NCI-H2227 (cell line): Measurements from ENCODE around the gene ANG.

Source experiments
- DNase-seq: peaks from one replicate; lab custom pipeline; 2025; ENCODE audit not compliant: unreplicated experiment; lab: John Stamatoyannopoulos, UW

Gene ANG

GRCh38 chr14:20675669-20676068 is 12.9 kb upstream of the ANG start:
- no peak for DNase-seq

GRCh38 chr14:20676072-20676471 is 12.5 kb upstream of the ANG start:
- DNase-seq: no peak

GRCh38 chr14:20679907-20680306 is 8.7 kb upstream of the ANG start:
- peak; percentile 62 for DNase-seq

GRCh38 chr14:20680363-20680762 is 8.2 kb upstream of the ANG start:
- DNase-seq: no peak

- DNase-seq: no peak
Observed at GRCh38 chr14:20680843-20681347, 7.7 kb upstream of the ANG start.

- DNase-seq: peak; percentile 83
Observed at GRCh38 chr14:20681348-20682126, 7.0 kb upstream of the ANG start.

- DNase-seq: no peak
Observed at GRCh38 chr14:20682127-20682434, 6.5 kb upstream of the ANG start.

- peak; percentile 92 for DNase-seq
Observed at GRCh38 chr14:20682435-20683124, 6.0 kb upstream of the ANG start.

GRCh38 chr14:20683125-20683890 is 5.3 kb upstream of the ANG start:
- DNase-seq: peak; percentile 89

GRCh38 chr14:20683891-20684661 is 4.5 kb upstream of the ANG start, which contains the start of gene RNASE4:
TSS of gene RNASE4 (plus strand) at chr14:20684560. CDS start at chr14:20699372, 14,812 bp downstream.
- DNase-seq: peak; percentile 75

- DNase-seq: no peak
Observed at GRCh38 chr14:20684662-20685456, 3.7 kb upstream of the ANG start.

- DNase-seq: no peak
Observed at GRCh38 chr14:20686386-20687143, 2.0 kb upstream of the ANG start.

- DNase-seq: no peak
Observed at GRCh38 chr14:20687362-20688166, 1.0 kb upstream of the ANG start.

GRCh38 chr14:20690848-20691640 is 2.5 kb downstream of the ANG start:
- peak; percentile 69 for DNase-seq

- DNase-seq: peak; percentile 38
Observed at GRCh38 chr14:20692116-20692751, 3.7 kb downstream of the ANG start.

- DNase-seq: no peak
Observed at GRCh38 chr14:20696764-20697163, 8.2 kb downstream of the ANG start.
